Measurements from ENCODE around the gene HDAC4. TPM values are rescaled to one million over a fixed set of nuclear protein-coding genes. Genes with fewer than 3 reads are reported as not detected.

Gene HDAC4
- polyA plus RNA-seq, 1 donor (not counting 4 experiments of a cell fraction or from before 2014, with no cell fraction given), result 2.9 TPM

- no peaks in the 10 kb centered on the region for H3K9me1 ChIP-seq (ENCODE audit: control insufficient read depth, extremely low read depth, insufficient read depth, low read length)
- no peak overlapping the region for H3K4me2 ChIP-seq (ENCODE audit: control insufficient read depth, extremely low read depth, insufficient read depth, low read depth, low read length)
- no peaks in the 10 kb centered on the region for H3K4me1 ChIP-seq (ENCODE audit: control insufficient read depth, extremely low read depth, insufficient read depth, low read length)
- no peak for TF ChIP-seq EZH2 (IDR thresholded peaks at IDR 0.05; ENCODE audit: low read length)
- no peak for TF ChIP-seq CTCF (optimal IDR thresholded peaks at IDR 0.05 in 1 of 3, IDR thresholded peaks at IDR 0.05 in 1 of 3, conservative IDR thresholded peaks at IDR 0.05 in 1 of 3; ENCODE audit: extremely low read depth in 1 of 3, insufficient read depth in 2 of 3, low read length in 3 of 3)
- H2AFZ ChIP-seq (ENCODE audit: control insufficient read depth, low read length), result no peak overlapping the region
- no peaks in the 10 kb centered on the region for H3K9me3 ChIP-seq (ENCODE audit: control insufficient read depth, low read depth, low read length)
- no peak overlapping the region for H3K27ac ChIP-seq (ENCODE audit: control insufficient read depth, insufficient read depth, low read length)
- FAIRE-seq (no peak), DNase-seq (ENCODE audit: low read depth, low spot score) (no peak)
- no peaks in the 10 kb centered on the region for H3K79me2 ChIP-seq (ENCODE audit: control insufficient read depth, insufficient read depth, low read length)
- H3K27me3 ChIP-seq (ENCODE audit: control insufficient read depth, extremely low read depth, insufficient read depth, low read length), result no peaks in the 10 kb centered on the region
- H3K4me3 ChIP-seq (ENCODE audit: control insufficient read depth in 2 of 3, extremely low read depth in 1 of 3, insufficient read depth in 2 of 3, low read depth in 1 of 3, low read length in 3 of 3), result no peak overlapping the region
- H3K9ac ChIP-seq (ENCODE audit: control insufficient read depth, extremely low read depth, insufficient read depth, low read length), result no peak overlapping the region
- peaks cover 0 to 4% of the 10 kb centered on the region in 2 experiments for H3K36me3 ChIP-seq (ENCODE audit: control insufficient read depth in 2 of 2, extremely low read depth in 1 of 2, insufficient read depth in 2 of 2, low read length in 2 of 2)
- dilution Hi-C loops (cut with MboI; ENCODE audit: extremely low pct_ligation_motif_present, low sequenced_read_pairs), result no loop called here
- H4K20me1 ChIP-seq (ENCODE audit: control insufficient read depth, extremely low read depth, insufficient read depth, low read length), result no peaks in the 10 kb centered on the region
Measured at GRCh38 chr2:239127513-239127912, 273.3 kb downstream of the HDAC4 start.

- TF ChIP-seq EZH2 (IDR thresholded peaks at IDR 0.05; ENCODE audit: low read length) (no peak), CTCF (optimal IDR thresholded peaks at IDR 0.05 in 1 of 3, IDR thresholded peaks at IDR 0.05 in 1 of 3, conservative IDR thresholded peaks at IDR 0.05 in 1 of 3; ENCODE audit: extremely low read depth in 1 of 3, insufficient read depth in 2 of 3, low read length in 3 of 3) (no peak)
- H3K36me3 ChIP-seq (ENCODE audit: control insufficient read depth in 2 of 2, extremely low read depth in 1 of 2, insufficient read depth in 2 of 2, low read length in 2 of 2), result peaks cover 0 to 4% of the 10 kb centered on the region in 2 experiments
Measured at GRCh38 chr2:239125726-239126675, 274.8 kb downstream of the HDAC4 start.

More at GRCh38 chr2:239125726-239126675, 274.8 kb downstream of the HDAC4 start:
- Histone ChIP-seq H3K4me2 (ENCODE audit: control insufficient read depth, extremely low read depth, insufficient read depth, low read depth, low read length) (no peak overlapping the region), H3K4me1 (ENCODE audit: control insufficient read depth, extremely low read depth, insufficient read depth, low read length) (no peaks in the 10 kb centered on the region), H3K79me2 (ENCODE audit: control insufficient read depth, insufficient read depth, low read length) (no peaks in the 10 kb centered on the region), H4K20me1 (ENCODE audit: control insufficient read depth, extremely low read depth, insufficient read depth, low read length) (no peaks in the 10 kb centered on the region), H2AFZ (ENCODE audit: control insufficient read depth, low read length) (no peak overlapping the region), H3K4me3 (ENCODE audit: control insufficient read depth in 2 of 3, extremely low read depth in 1 of 3, insufficient read depth in 2 of 3, low read depth in 1 of 3, low read length in 3 of 3) (no peak overlapping the region), H3K27ac (ENCODE audit: control insufficient read depth, insufficient read depth, low read length) (no peak overlapping the region), H3K27me3 (ENCODE audit: control insufficient read depth, extremely low read depth, insufficient read depth, low read length) (no peaks in the 10 kb centered on the region), H3K9ac (ENCODE audit: control insufficient read depth, extremely low read depth, insufficient read depth, low read length) (no peak overlapping the region), H3K9me1 (ENCODE audit: control insufficient read depth, extremely low read depth, insufficient read depth, low read length) (no peaks in the 10 kb centered on the region), H3K9me3 (ENCODE audit: control insufficient read depth, low read depth, low read length) (no peaks in the 10 kb centered on the region)
- FAIRE-seq, result no peak
- DNase-seq (ENCODE audit: low read depth, low spot score), result no peak
- dilution Hi-C loops (cut with MboI; ENCODE audit: extremely low pct_ligation_motif_present, low sequenced_read_pairs), result no loop called here
